HG02852 (cell line): ENCODE measurements around the gene FAM227B.
"Not testable (repeated sequence)": the region's sequence is repeated elsewhere in the genome, so short reads cannot be mapped to it uniquely, and the experiment has no call there.

ENCODE experiments used
- ATAC-seq: cut with Tn5 transposase; IDR thresholded peaks from one replicate; pipeline ENCODE4 v1.9.1; 2021; ENCODE audit warnings: mild to moderate bottlenecking, moderate library complexity; ENCODE audit not compliant: unreplicated experiment

The FAM227B gene

GRCh38 chr15:49387471-49387870 lies 233.1 kb downstream of the FAM227B start:
- no peak for ATAC-seq

GRCh38 chr15:49383266-49383665 lies 237.4 kb downstream of the FAM227B start:
- ATAC-seq, result no peak

- ATAC-seq, result no peak
Observed at GRCh38 chr15:49382394-49382793, 238.2 kb downstream of the FAM227B start.

GRCh38 chr15:49380912-49381311 lies 239.7 kb downstream of the FAM227B start:
- no peak for ATAC-seq

GRCh38 chr15:49379996-49380395 lies 240.6 kb downstream of the FAM227B start:
- no peak for ATAC-seq

- no peak for ATAC-seq
Observed at GRCh38 chr15:49372366-49372765, 248.3 kb downstream of the FAM227B start.

- ATAC-seq, result no peak
Observed at GRCh38 chr15:49370782-49371181, 249.8 kb downstream of the FAM227B start.

- ATAC-seq, result no peak
Observed at GRCh38 chr15:49366496-49366895, 254.1 kb downstream of the FAM227B start.

- no peak for ATAC-seq
Observed at GRCh38 chr15:49361370-49361769, 259.2 kb downstream of the FAM227B start.

GRCh38 chr15:49354439-49354838 lies 266.2 kb downstream of the FAM227B start:
- not testable (repeated sequence) for ATAC-seq

- ATAC-seq, result no peak
Observed at GRCh38 chr15:49343546-49343945, 277.1 kb downstream of the FAM227B start.

GRCh38 chr15:49339656-49340055 lies 281.0 kb downstream of the FAM227B start:
- ATAC-seq, result no peak

GRCh38 chr15:49331951-49332350 lies 288.7 kb downstream of the FAM227B start:
- no peak for ATAC-seq

GRCh38 chr15:49331442-49331841 lies 289.2 kb downstream of the FAM227B start:
- ATAC-seq, result no peak

- no peak for ATAC-seq
Observed at GRCh38 chr15:49330166-49330565, 290.5 kb downstream of the FAM227B start.

- no peak for ATAC-seq
Observed at GRCh38 chr15:49328941-49329340, 291.7 kb downstream of the FAM227B start.

GRCh38 chr15:49327927-49328326 lies 292.7 kb downstream of the FAM227B start:
- ATAC-seq, result no peak

GRCh38 chr15:49323207-49323606 lies 297.4 kb downstream of the FAM227B start:
- no peak for ATAC-seq

- no peak for ATAC-seq
Observed at GRCh38 chr15:49320351-49320750, 300.3 kb downstream of the FAM227B start.

- no peak for ATAC-seq
Observed at GRCh38 chr15:49315391-49315823, 305.2 kb downstream of the FAM227B start.

GRCh38 chr15:49314716-49315115 lies 305.9 kb downstream of the FAM227B start:
- ATAC-seq, result no peak

- no peak for ATAC-seq
Observed at GRCh38 chr15:49313650-49314049, 307.0 kb downstream of the FAM227B start.

GRCh38 chr15:49309889-49310288 lies 310.7 kb downstream of the FAM227B start:
- ATAC-seq, result no peak

- ATAC-seq, result no peak
Observed at GRCh38 chr15:49308686-49309085, 311.9 kb downstream of the FAM227B start.
